ENCODE measurements around the gene CCDC154. TPM values are rescaled to one million over a fixed set of nuclear protein-coding genes. Genes with fewer than 3 reads are reported as not detected.
A peak's percentile ranks its signal among the peaks of the same experiment; 100 is the strongest.
"Not testable (repeated sequence)": the region's sequence is repeated elsewhere in the genome, so short reads cannot be mapped to it uniquely, and the experiment has no call there.

The CCDC154 gene
- total RNA-seq, 1 donor from 2014 or later, result 1.9 TPM

GRCh38 chr16:1470481-1471251 lies 26.3 kb upstream of the CCDC154 start:
- H3K4me1 Mint-ChIP-seq, result peaks cover 24% of the 10 kb centered on the region
- H3K4me3 Mint-ChIP-seq, result peak overlapping the region; percentile 49
- H3K36me3 Mint-ChIP-seq (ENCODE audit: low read depth), result no peaks in the 10 kb centered on the region
- no peak for DNase-seq (ENCODE audit: low read depth, low spot score)
- no peak for TF ChIP-seq CTCF (conservative IDR thresholded peaks at IDR 0.05)
- H3K27me3 Mint-ChIP-seq (ENCODE audit: low read depth), result no peaks in the 10 kb centered on the region
- no peaks in the 10 kb centered on the region for H3K9me3 Mint-ChIP-seq
- H3K27ac Mint-ChIP-seq (ENCODE audit: unreplicated experiment), result peak overlapping the region; percentile 75

- TF ChIP-seq CTCF (conservative IDR thresholded peaks at IDR 0.05), result no peak
- Mint-ChIP-seq H3K4me1 (peaks cover 19% of the 10 kb centered on the region), H3K27ac (ENCODE audit: unreplicated experiment) (no peak overlapping the region), H3K9me3 (no peaks in the 10 kb centered on the region), H3K27me3 (ENCODE audit: low read depth) (no peaks in the 10 kb centered on the region), H3K4me3 (peak overlapping the region; percentile 17), H3K36me3 (ENCODE audit: low read depth) (no peaks in the 10 kb centered on the region)
- no peak for DNase-seq (ENCODE audit: low read depth, low spot score)
These were observed 25.4 kb upstream of the CCDC154 start for GRCh38 chr16:1469693-1470201.

GRCh38 chr16:1469141-1469540 lies 24.8 kb upstream of the CCDC154 start:
- Mint-ChIP-seq H3K4me1 (peaks cover 18% of the 10 kb centered on the region), H3K4me3 (peak overlapping the region; percentile 19)
- DNase-seq (ENCODE audit: low read depth, low spot score); H3K27ac Mint-ChIP-seq (ENCODE audit: unreplicated experiment); H3K27me3 Mint-ChIP-seq (ENCODE audit: low read depth); H3K9me3 Mint-ChIP-seq; H3K36me3 Mint-ChIP-seq (ENCODE audit: low read depth): not testable (repeated sequence)

- no peak overlapping the region for H3K4me3 Mint-ChIP-seq
- no peak for DNase-seq (ENCODE audit: low read depth, low spot score)
- TF ChIP-seq CTCF (conservative IDR thresholded peaks at IDR 0.05), result no peak
- no peaks in the 10 kb centered on the region for H3K27me3 Mint-ChIP-seq (ENCODE audit: low read depth)
- no peak overlapping the region for H3K27ac Mint-ChIP-seq (ENCODE audit: unreplicated experiment)
- no peaks in the 10 kb centered on the region for H3K36me3 Mint-ChIP-seq (ENCODE audit: low read depth)
- no peaks in the 10 kb centered on the region for H3K9me3 Mint-ChIP-seq
- peaks cover 15% of the 10 kb centered on the region for H3K4me1 Mint-ChIP-seq
These were observed 24.1 kb upstream of the CCDC154 start for GRCh38 chr16:1468426-1468810.

GRCh38 chr16:1466968-1467521 lies 22.7 kb upstream of the CCDC154 start:
- Mint-ChIP-seq H3K27ac (ENCODE audit: unreplicated experiment) (no peak overlapping the region), H3K4me1 (peaks cover 9% of the 10 kb centered on the region), H3K4me3 (no peak overlapping the region), H3K36me3 (ENCODE audit: low read depth) (no peaks in the 10 kb centered on the region), H3K27me3 (ENCODE audit: low read depth) (no peaks in the 10 kb centered on the region), H3K9me3 (no peaks in the 10 kb centered on the region)
- no peak for TF ChIP-seq CTCF (conservative IDR thresholded peaks at IDR 0.05)
- no peak for DNase-seq (ENCODE audit: low read depth, low spot score)

GRCh38 chr16:1466054-1466453 lies 21.7 kb upstream of the CCDC154 start:
- H3K27ac Mint-ChIP-seq (ENCODE audit: unreplicated experiment), result no peak overlapping the region
- H3K4me3 Mint-ChIP-seq, result no peak overlapping the region
- peaks cover 8% of the 10 kb centered on the region for H3K4me1 Mint-ChIP-seq
- H3K9me3 Mint-ChIP-seq, result no peaks in the 10 kb centered on the region
- no peaks in the 10 kb centered on the region for H3K36me3 Mint-ChIP-seq (ENCODE audit: low read depth)
- no peak for TF ChIP-seq CTCF (conservative IDR thresholded peaks at IDR 0.05)
- no peaks in the 10 kb centered on the region for H3K27me3 Mint-ChIP-seq (ENCODE audit: low read depth)
- DNase-seq (ENCODE audit: low read depth, low spot score), result no peak
